HCT116 (cell line): ENCODE results near the gene TMA7B. TPM values are rescaled to one million over a fixed set of nuclear protein-coding genes. Genes with fewer than 3 reads are reported as not detected.

Experiments
- ATAC-seq: fragments of 200-7000 bp; cut with Tn5 transposase; 2 replicates; pipeline ENCODE4 v1.9.1; 2020; ENCODE audit warnings: mild to moderate bottlenecking, moderate library complexity
- BruUV-seq: library from RNA; stranded (reverse); fragments of 400-500 nt; replicated peaks from 2 replicates; lab custom pipeline; 2021; lab: Mats Ljungman, UMichigan
- CTCF ChIA-PET: fragments of 300-600 bp; sonication (Branson Sonifier 250); formaldehyde crosslinking; loops from one replicate; lab custom pipeline; 2021; ENCODE audit warnings: antibody characterized with exemption; lab: Charles Lee
- POLR2A ChIA-PET: fragments of 300-600, 350-600 bp; sonication (Branson Sonifier 250); formaldehyde crosslinking; loops from one replicate; lab custom pipeline; 2021; ENCODE audit warnings: antibody characterized with exemption; lab: Charles Lee
- RAD21 ChIA-PET, 2 experiments: fragments of 300-600 bp; sonication (Branson Sonifier 250); formaldehyde crosslinking; loops; one replicate each; lab custom pipeline; 2023; ENCODE audit warnings: low total read pairs in 2 of 2; ENCODE audit not compliant: uncharacterized antibody in 2 of 2, unreplicated experiment in 2 of 2, low non-redundant PET in 1 of 2; lab: Charles Lee
- DNase-seq: peaks from one replicate; pipeline ENCODE4 v3.0.0-alpha.2; 2010; ENCODE audit warnings: low read depth, low spot score
- H2AFZ ChIP-seq: fragments of 200-600 bp; shearing (Covaris generic), sonication (generic); 2 replicates; pipeline ENCODE4 v1.6.1; 2017; ENCODE audit warnings: low read depth, mixed run types, mixed read lengths, antibody characterized with exemption, low read length; ENCODE audit not compliant: poor library complexity, severe bottlenecking
- H3K27ac ChIP-seq: 2 replicates; pipeline ENCODE4 v1.5.1; 2012; ENCODE audit warnings: low read depth, low read length
- H3K27me3 ChIP-seq: fragments of 200-600 bp; sonication (generic); 2 replicates; pipeline ENCODE4 v1.6.1; 2016; ENCODE audit warnings: mixed run types, low read length, mixed read lengths; ENCODE audit not compliant: insufficient read depth
- H3K36me3 ChIP-seq, 2 experiments: fragments of 200-500 bp in 1 of 2; fragments of 200-600 bp in 1 of 2; sonication (Bioruptor generic) in 1 of 2; sonication (generic) in 1 of 2; 2 replicates each; pipeline versions ENCODE4 v1.5.1 to v1.6.1; 2014 to 2016; ENCODE audit warnings: low read length in 2 of 2, inconsistent platforms in 1 of 2, mixed read lengths in 1 of 2, mixed run types in 1 of 2; ENCODE audit not compliant: insufficient read depth in 2 of 2, control insufficient read depth in 1 of 2
- H3K4me1 ChIP-seq, 2 experiments: fragments of 200-600 bp in 1 of 2; sonication (generic) in 1 of 2; 2 replicates each; pipeline versions ENCODE4 v1.5.1 to v1.6.1; 2012 to 2017; ENCODE audit warnings: low read length in 2 of 2, inconsistent platforms in 1 of 2, mild to moderate bottlenecking in 1 of 2, mixed read lengths in 1 of 2, mixed run types in 1 of 2, moderate library complexity in 1 of 2; ENCODE audit not compliant: insufficient read depth in 2 of 2, control insufficient read depth in 1 of 2
- H3K4me2 ChIP-seq: fragments of 200-600 bp; sonication (generic); 2 replicates; pipeline ENCODE4 v1.6.1; 2017; ENCODE audit warnings: mixed run types, low read length, mixed read lengths
- H3K4me3 ChIP-seq, 2 experiments: fragments of 200-600 bp in 1 of 2; sonication (generic) in 1 of 2; replicated peaks in 1 of 2; 2 replicates each; pipeline ENCODE4 v1.5.1; 2011 to 2016; ENCODE audit warnings: low read length in 2 of 2, control low read depth in 1 of 2, low read depth in 1 of 2, mild to moderate bottlenecking in 1 of 2, mixed read lengths in 1 of 2, mixed run types in 1 of 2
- H3K79me2 ChIP-seq: fragments of 200-600 bp; sonication (generic); 2 replicates; pipeline ENCODE4 v1.6.1; 2017; ENCODE audit warnings: mild to moderate bottlenecking, mixed run types, low read length, moderate library complexity, mixed read lengths; ENCODE audit not compliant: insufficient read depth
- H3K9ac ChIP-seq: fragments of 200-600 bp; sonication (generic); 2 replicates; pipeline ENCODE4 v1.6.1; 2016; ENCODE audit warnings: low read length, mixed read lengths
- H3K9me2 ChIP-seq: fragments of 200-600 bp; sonication (generic), shearing (Covaris generic); 2 replicates; pipeline ENCODE4 v1.6.1; 2017; ENCODE audit warnings: mixed run types, mild to moderate bottlenecking, moderate library complexity; ENCODE audit not compliant: insufficient read depth
- H3K9me3 ChIP-seq, 2 experiments: fragments of 200-500 bp in 1 of 2; fragments of 200-600 bp in 1 of 2; sonication (Bioruptor generic) in 1 of 2; sonication (generic) in 1 of 2; 2 replicates each; pipeline ENCODE4 v1.6.1; 2014 to 2017; ENCODE audit warnings: low read length in 2 of 2, mixed read lengths in 2 of 2, inconsistent platforms in 1 of 2, low read depth in 1 of 2, mild to moderate bottlenecking in 1 of 2, mixed run types in 1 of 2, moderate library complexity in 1 of 2; ENCODE audit not compliant: control insufficient read depth in 1 of 2, insufficient read depth in 1 of 2
- H4K20me1 ChIP-seq: fragments of 200-600 bp; sonication (generic), shearing (Covaris generic); 2 replicates; pipeline ENCODE4 v1.6.1; 2017; ENCODE audit warnings: mixed run types, mild to moderate bottlenecking, moderate library complexity; ENCODE audit not compliant: insufficient read depth
- TCF7L2 ChIP-seq: IDR thresholded peaks from 2 replicates; pipeline ENCODE4 v1.7.0; 2011; ENCODE audit warnings: borderline replicate concordance, inconsistent platforms; ENCODE audit not compliant: insufficient read depth, insufficient read length; ENCODE audit errors: extremely low read depth
- intact Hi-C: fragments of 100-400 bp; cut with micrococcal nuclease; formaldehyde crosslinking; loops from 2 replicates; pipeline ENCODE4 v1.10.0; 2022
- total RNA-seq: library from RNA; stranded (reverse); gene quantifications from one replicate; pipeline ENCODE4 v1.2.1, GENCODE V29; 2021; ENCODE audit not compliant: unreplicated experiment
- TF ChIP-seq, protein P1 (sequence below), 3 experiments: fragments of 200-600 bp in 1 of 3; sonication (generic) in 1 of 3; IDR thresholded peaks in 2 of 3; conservative IDR thresholded peaks in 1 of 3; 2 replicates each; pipeline ENCODE4 v1.5.1; 2012 to 2017; ENCODE audit warnings: low read depth in 2 of 3, low read length in 2 of 3, antibody characterized with exemption in 1 of 3, borderline replicate concordance in 1 of 3, control low read depth in 1 of 3, mild to moderate bottlenecking in 1 of 3, mixed read lengths in 1 of 3, mixed run types in 1 of 3, moderate library complexity in 1 of 3; ENCODE audit not compliant: insufficient read depth in 1 of 3

Gene TMA7B
- total RNA-seq, 1 experiment from 2014 or later, result not detected

DNA sequence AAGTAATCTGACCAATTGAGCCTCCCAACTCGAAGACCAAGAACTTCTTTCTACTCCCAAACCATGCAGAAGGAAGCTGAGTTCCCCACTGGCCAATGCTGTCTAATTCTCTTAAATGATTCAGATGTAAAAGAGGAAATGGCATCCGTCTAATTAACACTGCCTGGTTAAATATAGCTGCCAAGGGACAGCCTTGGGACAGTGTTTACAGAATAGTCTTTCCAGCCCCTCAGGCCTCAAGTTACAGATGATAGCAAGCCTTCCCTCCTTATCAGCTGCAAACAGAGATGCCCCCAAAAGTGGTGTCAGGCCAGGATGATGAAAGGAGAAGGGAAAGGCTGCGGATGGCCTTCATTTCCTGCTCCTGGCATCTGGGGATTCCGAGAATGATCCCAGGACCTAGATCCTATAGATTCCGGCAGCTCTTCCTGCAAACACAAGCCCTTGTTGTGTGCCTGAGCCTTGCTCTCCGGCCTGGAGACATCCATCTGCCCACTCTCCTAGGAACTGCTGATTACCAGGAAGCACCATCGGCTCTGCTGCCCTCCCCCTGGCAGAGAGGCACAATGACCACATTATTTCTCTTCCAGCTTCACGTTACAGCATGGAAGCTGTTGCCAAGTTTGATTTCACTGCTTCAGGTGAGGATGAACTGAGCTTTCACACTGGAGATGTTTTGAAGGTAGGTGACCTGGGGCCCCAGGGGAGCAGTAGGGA is 13.5 kb upstream of the TMA7B start:
- H3K79me2 ChIP-seq, result no peaks in the 10 kb centered on the region
- no peak overlapping the region for H2AFZ ChIP-seq
- H3K9ac ChIP-seq, result no peak overlapping the region
- ChIA-PET CTCF (interaction anchor here (0.9 kb wide), 1 partner anchor 14 kb away, joined by 6 read pairs; no protein-coding TSS in a partner anchor), POLR2A (no interaction called here), RAD21 (no interaction called here)
- intact Hi-C loops, result no loop called here
- no peak for ATAC-seq
- no peaks in the 10 kb centered on the region for H3K27me3 ChIP-seq
- DNase-seq, result no peak
- no peak overlapping the region for H3K27ac ChIP-seq
- H3K4me1 ChIP-seq, result peaks cover 0 to 4% of the 10 kb centered on the region in 2 experiments; a peak in 1 of 4 replicates
- no peak for TF ChIP-seq TCF7L2
- TF ChIP-seq, protein P1, sequence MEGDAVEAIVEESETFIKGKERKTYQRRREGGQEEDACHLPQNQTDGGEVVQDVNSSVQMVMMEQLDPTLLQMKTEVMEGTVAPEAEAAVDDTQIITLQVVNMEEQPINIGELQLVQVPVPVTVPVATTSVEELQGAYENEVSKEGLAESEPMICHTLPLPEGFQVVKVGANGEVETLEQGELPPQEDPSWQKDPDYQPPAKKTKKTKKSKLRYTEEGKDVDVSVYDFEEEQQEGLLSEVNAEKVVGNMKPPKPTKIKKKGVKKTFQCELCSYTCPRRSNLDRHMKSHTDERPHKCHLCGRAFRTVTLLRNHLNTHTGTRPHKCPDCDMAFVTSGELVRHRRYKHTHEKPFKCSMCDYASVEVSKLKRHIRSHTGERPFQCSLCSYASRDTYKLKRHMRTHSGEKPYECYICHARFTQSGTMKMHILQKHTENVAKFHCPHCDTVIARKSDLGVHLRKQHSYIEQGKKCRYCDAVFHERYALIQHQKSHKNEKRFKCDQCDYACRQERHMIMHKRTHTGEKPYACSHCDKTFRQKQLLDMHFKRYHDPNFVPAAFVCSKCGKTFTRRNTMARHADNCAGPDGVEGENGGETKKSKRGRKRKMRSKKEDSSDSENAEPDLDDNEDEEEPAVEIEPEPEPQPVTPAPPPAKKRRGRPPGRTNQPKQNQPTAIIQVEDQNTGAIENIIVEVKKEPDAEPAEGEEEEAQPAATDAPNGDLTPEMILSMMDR (IDR thresholded peaks at IDR 0.05 in 2 of 3, conservative IDR thresholded peaks at IDR 0.05 in 1 of 3; ENCODE audit: borderline replicate concordance in 1 of 3, insufficient read depth in 1 of 3, low read depth in 2 of 3, low read length in 2 of 3), result no peak
- H3K9me2 ChIP-seq, result no peaks in the 10 kb centered on the region
- no peaks in the 10 kb centered on the region for H3K36me3 ChIP-seq
- no peaks in the 10 kb centered on the region for H4K20me1 ChIP-seq
- no peak overlapping the region for H3K4me2 ChIP-seq
- no TSS peak for BruUV-seq
- H3K9me3 ChIP-seq, result no peaks in the 10 kb centered on the region
- H3K4me3 ChIP-seq, result no peak overlapping the region
